ENCODE results near the gene MYO16.
A peak's percentile ranks its signal among the peaks of the same experiment; 100 is the strongest.
"Not testable (repeated sequence)": the region's sequence is repeated elsewhere in the genome, so short reads cannot be mapped to it uniquely, and the experiment has no call there.

Gene MYO16

DNA sequence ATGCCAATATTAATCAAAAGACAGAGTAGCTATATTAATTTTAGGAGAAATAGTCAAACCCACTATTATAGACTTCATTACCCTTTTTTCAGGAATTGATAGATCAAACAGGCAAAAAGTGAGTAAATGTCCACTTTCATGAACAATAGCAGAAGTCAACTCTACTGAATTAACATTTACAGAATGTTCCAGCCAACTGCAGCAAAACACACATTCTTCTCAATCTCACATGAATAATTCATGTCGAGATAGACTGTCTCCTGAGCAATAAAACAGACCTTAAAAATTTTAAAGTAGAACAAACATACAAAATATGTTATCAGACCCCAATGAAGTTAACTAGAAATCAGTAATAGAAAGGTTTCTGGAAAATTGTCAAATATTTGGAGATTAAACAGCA is 118.4 kb downstream of the MYO16 start:
- DNase-seq: no peak

DNA sequence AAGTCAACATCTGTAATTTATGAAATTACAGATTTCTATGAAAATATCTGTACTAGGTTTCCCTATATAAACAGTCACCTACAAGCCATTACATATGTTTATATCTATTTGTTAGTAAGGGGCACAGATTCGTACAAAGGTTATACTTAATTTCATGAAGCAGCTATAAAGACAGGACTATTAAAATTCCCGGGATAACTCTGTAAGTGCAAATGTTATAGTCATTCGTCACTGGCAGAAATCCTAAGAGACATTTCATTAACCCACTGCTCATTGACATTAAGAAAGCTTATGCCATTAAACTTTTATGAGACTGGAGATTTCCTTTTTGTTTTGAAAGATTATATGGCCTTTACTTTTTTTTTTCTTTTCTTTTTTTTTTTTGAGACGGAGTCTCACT is 122.9 kb downstream of the MYO16 start:
- no peak for DNase-seq

DNA sequence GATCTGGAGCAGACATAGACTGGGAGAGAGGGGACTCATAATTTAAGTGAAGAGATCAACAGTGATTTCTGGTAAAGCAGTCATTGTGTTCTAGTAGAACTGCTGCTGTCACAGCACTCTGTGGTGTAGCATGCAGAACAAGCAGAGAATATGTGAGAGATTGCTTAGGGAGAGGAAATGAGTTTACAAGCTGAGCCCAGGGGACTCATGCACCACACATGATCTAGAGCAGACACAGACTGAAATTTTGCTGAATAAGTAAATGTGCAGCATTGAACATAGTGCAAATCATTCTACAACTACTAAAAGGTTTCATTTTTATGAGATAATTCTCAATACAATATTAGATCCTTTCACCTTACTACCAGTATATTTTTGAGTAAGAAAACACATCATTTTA is 125.7 kb downstream of the MYO16 start:
- no peak for DNase-seq

DNA sequence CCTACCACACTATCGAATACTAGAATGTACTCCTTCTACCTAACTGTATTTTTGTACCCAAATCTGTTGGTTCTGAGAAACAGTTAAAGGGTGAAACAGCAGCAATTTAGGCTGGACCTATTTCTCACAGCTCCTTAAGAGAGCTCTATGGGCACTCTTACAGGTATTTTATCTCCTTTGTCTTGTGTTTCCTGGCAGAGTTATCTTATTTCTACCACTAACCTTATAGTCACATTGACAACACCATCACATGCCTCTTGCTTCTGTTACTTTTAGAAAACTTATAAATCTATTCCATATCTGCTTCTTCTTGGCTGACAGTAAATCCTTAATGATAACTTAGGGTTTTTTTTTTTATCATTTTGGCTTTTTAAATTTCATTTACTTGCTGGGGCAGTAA is 130.7 kb downstream of the MYO16 start:
- DNase-seq: no peak

DNA sequence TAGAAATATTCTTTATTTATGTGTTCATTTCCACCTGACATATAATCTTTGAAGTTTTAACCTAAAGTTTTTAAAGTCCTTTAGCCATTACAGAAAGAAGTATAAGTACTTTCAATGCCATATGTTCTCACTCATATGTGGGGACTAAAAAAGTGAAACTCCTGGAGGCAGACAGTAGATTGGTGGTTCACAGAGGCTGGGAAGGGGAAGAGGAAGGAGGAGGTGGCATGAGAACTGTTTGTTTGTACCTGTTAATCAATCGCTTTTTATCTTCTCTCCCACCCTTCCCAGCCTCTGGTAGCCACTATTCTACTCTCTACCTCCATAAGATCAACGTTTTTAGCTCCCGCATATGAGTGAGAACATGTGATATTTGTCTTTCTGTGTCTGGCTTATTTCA is 131.1 kb downstream of the MYO16 start:
- no peak for DNase-seq

DNA sequence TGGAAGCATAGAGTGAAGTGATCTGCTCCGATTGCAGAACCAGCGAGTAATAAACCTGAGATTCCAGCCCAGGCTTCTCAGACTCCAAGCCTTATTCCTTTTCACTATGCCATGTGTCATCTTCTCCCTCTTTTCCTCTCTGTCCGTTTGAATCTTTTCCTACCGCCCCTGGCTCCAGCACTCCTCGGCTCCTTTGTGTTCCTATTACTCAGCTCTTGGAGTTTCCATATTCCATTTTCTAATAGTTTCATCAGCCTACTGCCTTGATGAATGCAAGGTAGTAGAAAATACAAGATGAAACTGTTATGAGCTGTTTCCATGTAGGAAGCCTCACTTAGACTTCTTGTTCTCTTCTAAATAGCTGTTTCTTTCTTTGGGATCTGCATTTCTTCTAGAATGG is 138.6 kb downstream of the MYO16 start:
- DNase-seq: no peak

DNA sequence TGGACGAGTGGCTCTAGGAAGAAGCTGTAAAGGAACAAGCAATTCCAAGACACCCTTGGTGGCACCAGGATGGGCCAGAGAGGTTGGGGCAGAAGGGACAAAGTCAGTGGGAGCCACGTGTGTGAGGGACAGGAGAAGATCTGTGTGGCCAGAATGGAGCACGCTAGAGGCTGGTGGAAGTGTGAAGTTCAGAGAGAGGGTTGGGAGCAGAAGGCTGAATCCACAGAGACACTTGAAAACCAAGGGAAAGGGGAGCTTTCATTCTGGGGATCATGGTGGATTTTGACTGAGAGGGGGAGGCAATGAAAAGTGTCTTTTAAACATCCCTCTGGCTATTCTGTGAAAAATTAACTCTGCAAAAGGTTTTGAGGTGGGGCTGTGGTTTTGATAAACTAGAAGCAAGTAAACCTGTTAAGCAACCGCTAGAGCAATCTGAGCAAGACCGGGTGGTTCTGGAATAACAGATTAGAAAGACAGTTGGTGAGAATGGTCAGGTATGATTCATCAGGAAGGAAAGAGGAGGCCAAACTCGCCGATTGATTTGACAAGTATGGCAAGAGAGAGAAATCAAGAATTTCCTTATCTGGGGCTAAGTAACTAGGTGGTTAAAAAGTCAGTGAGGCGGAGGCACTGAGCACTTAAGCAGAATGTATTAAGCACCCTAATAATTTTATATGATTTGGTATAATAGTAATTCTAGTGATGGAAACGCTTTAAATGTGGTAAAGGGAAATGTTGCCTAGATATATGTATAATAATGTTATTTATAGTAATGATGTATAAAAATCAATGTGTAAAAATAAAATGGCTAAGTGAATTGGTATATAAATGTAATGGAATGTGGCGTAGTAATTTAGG is 140.0 kb downstream of the MYO16 start:
- no peak for DNase-seq

DNA sequence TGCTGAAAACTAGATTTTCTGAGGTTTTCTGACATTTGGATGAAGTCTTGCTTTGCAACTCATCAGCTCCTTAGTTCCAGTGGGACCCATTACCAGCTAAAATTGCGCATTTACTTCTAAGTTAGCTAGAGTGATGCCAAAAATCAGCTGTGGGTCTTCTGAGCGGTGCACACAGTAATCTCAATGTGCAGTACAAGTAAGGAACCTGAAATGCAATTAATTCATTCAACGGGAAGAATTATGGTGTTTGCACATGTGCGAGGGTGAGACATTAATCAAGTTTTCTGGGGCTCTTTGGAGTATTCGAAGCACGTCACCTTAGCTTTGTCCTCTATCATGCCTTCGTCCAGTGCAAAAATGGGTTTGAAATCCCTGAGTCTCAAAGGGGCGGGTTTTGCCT is 146.2 kb downstream of the MYO16 start:
- no peak for DNase-seq

DNA sequence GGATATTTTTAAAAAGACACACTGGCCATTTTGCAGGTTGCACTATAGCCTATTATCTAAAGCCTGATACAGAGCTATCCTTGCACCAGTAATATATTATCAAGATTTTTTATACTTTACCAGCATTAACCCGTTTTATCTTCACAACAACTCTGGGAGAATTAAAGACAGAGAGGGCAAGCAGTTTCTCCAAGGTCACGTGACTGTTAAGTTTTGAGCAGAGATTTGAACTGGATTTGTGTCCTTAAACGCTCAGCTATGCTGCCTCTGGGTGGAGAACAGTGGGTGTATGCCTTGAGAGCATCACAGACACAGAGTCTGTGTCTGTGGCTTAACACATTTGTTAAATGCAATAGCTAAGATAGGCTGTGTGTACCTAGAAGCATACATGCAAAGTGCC is 147.2 kb downstream of the MYO16 start:
- DNase-seq: no peak

DNA sequence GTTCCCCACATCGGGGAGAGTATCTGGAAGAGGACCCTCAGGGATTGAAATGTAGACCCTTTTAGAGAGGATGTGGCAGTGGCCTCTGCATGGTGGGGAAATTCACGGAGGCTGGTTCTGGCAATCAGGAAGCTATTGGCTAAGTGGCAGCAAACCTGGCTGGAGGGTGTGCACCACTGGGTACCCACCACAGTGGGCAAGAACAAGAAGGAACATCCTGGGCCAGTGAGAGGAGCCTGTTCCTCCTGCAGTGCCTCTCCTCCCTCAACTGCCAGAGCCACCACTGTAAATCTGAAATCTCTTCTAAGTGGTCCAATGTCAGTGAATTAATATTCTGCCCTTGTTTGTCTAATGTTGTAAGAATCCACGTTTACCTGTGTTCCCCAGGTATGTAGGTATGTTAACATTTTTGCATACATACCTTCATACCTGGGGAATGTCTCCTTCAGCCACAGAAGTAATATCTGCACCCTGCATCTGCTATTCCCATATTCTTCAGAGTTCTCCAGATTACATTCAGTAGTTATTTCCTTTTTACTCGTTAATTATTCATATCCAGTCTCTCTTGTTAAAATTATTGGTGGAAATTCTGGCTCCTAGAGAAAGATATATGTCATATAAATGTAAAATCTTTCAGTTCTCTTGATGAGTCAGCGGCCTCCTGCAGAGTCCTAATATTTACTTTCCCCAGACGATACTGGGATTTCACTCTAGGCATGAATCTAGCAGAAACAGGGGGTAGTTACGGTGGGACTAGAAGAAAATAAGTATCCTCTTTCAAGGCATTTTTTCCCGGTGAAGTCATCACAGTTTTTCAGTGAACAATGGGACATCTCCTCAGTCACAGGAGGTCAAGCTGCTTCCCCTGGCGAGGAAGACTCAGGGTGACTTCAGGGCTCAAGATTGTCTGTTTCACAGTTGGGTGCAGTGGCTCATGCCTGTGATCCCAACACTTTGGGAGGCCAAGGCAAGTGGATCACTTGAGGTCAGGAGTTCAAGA is 148.3 kb downstream of the MYO16 start:
- DNase-seq: peak; percentile 30

DNA sequence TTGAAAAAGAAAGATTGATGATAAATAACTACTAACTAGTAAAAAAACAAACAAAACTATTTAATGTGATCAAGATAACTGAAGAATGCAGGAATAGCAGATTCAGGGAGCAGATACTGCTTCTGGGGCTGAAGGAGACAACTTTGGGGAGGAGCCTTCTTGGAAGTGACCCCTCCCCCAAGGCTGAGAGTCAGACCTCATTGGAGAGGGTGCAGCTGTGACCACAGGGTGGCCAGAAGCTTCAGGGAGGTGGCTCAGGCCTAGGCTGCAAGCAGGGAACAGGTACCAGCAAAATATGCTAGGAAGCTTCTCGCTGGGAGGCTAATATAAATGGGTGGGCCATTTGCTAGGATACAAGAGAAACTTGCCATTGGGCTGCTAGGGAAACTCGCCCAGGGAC is 149.9 kb downstream of the MYO16 start:
- no peak for DNase-seq

DNA sequence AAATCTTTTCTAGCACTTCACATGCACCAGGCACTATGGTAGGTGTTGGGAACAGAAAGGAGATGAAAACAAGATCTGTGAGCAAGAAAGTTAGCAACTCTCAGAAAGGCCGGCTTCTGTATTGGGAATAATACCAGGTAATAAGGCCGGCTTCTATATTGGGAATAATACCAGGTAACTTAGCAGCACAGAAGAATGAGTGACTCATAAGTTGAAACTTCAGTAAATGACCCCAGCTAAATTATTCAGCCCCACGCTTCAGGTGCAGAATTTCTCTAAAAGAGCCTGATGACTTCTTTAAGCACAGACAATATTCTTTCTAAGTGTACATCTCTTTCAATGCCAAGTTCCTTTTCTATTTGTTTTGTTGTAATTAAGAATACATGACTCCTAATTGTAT is 151.3 kb downstream of the MYO16 start:
- DNase-seq: no peak

DNA sequence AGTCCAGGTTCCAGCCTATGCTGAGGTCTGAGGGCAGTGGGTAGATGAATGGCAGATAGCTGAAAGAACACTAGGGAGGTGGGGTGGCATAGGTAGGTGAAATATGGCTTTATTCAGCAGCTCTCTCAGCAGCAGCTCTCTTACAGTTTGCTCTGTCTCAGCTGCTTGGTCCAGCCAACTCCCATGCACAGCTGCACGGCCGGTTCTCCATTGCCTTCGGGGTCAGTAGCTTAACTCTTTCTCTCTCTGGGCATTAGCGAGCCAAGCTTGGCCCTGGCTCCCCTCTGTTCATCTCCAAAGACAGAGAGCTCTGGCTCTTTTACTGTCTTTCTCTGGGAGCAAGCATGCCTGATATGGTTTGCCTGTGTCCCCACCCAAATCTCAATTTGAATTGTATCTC is 151.9 kb downstream of the MYO16 start:
- DNase-seq: no peak

DNA sequence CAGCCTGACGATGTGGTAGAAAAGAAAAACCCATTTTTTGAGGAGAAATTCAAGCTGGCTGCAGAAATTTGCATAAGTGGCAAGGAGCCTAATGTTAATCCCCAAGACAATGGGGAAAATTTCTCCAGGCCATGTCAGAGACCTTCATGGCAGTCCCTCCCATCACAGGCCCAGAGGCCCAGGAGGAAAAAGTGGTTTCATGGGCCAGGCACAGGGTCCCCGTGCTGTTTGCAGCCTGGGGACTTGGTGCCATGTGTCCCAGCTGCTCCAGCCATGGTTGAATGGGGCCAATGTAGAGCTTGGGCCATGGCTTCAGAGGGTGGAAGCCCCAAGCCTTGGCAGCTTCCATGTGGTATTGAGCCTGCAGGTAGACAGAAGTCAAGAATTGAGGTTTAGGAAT is 153.1 kb downstream of the MYO16 start:
- DNase-seq: not testable (repeated sequence)

DNA sequence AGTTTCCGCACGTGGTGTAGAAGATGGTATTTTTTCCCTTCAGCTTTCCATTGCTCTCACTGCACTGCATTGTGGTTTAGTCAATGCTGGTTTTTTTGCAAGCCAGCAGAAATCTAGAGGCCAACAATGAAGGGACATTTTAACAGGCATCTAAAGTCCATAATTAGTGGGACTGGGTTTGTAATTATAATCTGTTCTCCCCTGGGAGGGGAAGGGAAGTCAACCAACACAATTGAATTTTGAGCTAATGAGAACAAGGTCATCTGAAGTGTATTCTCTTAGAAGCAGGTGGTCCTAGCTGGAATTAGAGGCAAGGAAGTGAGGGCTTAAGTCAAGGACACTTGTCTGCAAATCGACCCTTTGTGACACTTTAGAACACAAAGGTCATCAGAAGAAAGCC is 156.4 kb downstream of the MYO16 start:
- no peak for DNase-seq

DNA sequence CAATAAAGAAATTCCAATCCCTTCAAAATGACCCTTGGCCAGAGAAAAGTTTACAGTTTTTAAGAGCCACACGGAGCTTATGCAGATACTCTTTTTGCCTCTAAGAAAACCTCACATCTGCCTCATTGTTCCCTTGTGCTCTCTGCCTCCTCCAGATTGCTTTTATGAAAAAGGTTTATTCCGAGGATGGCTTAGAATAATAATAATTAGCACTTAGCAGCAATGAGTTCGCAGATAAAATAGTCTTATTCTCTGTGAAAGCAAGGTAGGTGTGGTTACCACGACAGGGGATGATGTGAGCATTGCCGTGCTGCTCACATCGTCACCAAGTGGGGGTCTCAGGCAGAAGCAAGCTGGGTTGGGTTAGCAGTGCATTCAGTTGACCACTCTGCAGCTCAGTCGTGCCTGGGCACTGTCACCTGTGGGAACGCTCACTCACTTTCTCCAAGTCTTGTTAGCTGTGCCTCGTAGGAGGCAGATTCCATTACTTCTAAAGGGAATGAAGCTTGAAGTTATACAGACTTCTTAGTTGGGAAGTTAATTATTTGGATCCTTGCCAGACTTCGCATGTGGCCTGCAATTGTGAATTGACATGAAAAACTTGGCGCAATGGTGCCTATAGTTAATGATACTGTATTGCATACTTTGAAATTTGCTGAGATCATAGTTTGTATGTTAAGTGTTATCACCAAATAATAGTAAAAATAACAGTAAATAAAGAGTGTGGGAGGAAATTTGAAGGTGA is 157.2 kb downstream of the MYO16 start:
- DNase-seq: no peak

DNA sequence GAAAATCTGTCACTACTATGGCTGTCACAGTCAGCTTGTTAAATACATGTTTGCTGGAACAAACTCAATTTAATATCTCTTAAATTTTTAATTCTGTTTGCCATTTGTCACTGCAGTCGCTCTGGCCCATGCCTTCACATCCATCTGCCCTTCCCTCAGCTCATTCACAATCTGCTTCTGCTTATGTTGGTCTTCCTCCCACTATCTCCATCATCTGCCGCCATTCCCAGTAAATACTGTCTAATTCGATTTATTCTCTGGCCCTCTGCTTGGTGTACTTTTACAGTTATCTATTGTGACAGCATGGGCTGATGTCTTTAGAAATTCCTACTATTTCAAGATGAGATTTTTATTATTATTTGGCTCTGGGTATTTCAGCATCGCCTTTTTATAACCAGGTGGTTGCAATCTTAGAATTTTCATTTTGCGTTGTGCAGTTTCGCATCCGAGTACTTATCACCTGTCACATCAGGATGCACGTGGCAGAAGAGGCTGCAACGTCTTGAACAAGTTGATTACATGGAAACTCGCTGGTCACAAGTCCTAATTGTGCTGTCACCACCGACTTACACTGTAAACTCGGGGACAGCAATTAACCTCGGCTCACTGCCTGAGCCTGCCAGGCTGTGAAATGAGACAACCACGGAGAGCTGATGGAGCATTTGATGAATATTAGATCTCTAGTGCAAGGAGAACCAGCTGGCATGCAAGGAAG is 158.4 kb downstream of the MYO16 start:
- no peak for DNase-seq

DNA sequence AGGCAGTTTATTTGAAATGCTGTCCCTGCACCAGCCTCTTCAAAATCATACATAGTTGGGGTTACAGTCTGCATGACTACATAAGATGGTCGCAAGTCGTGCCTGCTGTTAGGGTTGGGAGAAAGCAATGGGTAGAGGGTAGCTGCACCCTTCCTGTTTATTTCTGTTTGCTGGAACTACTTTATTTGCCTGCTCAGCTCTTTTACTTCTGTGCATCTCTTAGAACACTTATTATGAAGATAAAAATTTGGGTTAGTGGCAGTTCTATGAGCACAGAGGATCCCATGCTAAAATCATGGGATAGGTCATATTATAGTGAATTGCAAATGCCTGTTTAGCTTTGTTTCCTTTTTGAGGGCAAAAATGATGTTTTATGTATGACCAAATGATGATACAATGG is 160.1 kb downstream of the MYO16 start:
- DNase-seq: no peak

DNA sequence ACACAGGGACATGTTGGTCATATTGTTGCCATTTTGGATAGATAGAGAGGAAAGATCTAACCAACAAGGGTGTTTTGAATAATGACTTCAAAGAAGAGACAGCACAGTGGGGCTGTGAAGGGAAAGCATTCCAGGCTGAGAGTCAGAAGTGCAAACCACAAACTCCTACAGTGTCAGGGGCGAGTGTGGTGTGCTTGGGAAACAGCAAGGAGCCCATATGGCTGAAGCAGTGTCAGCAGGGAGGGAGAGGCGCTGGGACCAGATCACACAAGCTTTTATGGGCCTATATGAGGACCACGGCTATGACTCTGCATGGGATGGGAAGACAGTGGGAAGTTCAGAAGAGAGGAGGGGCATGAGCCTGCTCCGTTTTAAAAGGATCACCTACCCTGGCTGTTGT is 166.4 kb downstream of the MYO16 start:
- DNase-seq: peak; percentile 6

DNA sequence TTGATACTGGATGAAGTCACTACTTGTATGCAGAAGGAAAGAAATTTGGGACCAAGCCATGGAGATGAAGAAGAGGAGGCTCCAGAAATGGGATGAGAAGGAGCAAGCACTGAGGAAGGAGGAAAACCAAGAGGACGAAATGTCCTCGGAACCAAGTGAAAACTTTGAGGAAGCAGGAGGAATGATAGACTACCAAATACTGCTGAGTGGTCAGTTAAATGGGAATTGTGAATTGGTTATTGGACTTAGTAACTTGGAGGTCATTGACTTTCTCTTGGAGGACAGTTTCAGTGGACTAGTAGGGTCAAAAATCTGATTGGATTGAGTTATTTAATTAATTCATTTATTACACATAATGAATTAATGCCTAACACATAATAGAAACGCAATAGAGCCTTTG is 167.9 kb downstream of the MYO16 start:
- DNase-seq: no peak

DNA sequence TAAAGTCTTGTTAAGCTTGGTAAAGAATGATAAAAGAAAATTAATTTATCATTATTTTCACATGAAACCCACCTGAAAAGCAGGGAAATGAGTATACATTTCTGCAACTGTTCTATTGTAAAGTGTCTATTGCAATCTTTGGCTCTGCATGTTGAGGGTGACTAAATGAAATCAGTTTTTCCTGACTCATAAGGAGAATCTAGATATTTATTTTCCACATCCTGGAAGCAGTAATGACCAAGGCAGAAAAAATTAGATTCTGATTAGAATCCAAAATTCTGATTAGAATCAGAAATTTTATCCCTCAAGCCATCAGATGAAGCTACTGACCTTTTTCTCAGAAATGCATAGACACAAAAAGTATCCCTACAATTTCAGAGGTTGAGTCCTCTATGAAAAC is 178.4 kb downstream of the MYO16 start:
- peak; percentile 52 for DNase-seq

DNA sequence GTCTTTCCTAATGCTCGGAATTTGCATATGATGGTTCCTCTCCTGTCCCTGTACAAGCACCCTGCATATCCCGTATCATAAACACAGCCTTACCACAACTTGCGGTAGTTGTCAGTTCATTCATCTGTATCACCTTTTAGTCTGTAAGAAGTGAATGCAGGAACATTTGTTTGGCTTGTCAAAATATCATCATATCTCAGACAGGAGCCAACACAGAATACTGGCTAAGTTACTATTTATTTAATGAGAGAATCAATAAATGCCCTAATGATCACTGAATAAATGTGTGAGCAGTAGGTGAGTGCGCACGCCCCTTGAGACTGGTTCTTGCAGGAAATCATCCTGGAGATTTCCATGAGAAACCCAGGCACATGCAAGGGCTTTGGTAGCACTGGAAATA is 182.8 kb downstream of the MYO16 start:
- DNase-seq: no peak

DNA sequence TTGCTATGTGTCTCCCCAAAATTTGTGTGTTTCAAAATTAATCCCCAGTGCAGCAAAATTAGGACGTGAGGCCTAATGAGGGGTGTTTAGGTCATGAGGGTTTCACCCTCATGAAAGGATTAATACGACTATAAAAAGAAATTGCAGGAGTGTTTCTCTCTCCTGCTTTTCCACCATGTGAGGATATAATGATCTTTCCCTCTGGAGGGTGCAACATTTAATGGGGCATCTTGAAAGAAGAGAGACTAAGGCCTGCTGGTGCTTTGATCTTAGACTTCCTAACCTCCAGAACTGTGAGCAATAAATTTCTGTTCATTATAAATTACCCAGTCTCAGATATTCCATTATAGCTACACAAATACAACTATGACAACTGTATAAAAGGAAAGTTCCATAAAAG is 183.2 kb downstream of the MYO16 start:
- no peak for DNase-seq
